Panc1 (cell line): ENCODE results near the gene RANGAP1. TPM values are rescaled to one million over a fixed set of nuclear protein-coding genes. Genes with fewer than 3 reads are reported as not detected.

Source experiments
- ATAC-seq: fragments of 200-7000 bp; cut with Tn5 transposase; 2 replicates; pipeline ENCODE4 v1.9.1; 2020; ENCODE audit warnings: mild to moderate bottlenecking, moderate library complexity
- BruUV-seq: library from RNA; stranded (reverse); fragments of 400-500 nt; replicated peaks from 2 replicates; lab custom pipeline; 2021; lab: Mats Ljungman, UMichigan
- CTCF ChIA-PET: fragments of 300-600 bp; sonication (Branson Sonifier 250); formaldehyde crosslinking; loops from one replicate; lab custom pipeline; 2022; ENCODE audit warnings: antibody characterized with exemption; lab: Charles Lee
- POLR2A ChIA-PET: fragments of 300-600 bp; sonication (Branson Sonifier 250); formaldehyde crosslinking; loops from one replicate; lab custom pipeline; 2022; ENCODE audit warnings: antibody characterized with exemption; lab: Charles Lee
- DNase-seq: peaks from one replicate; pipeline ENCODE4 v3.0.0-alpha.2; 2010; ENCODE audit warnings: low read depth, low spot score
- H3K27ac ChIP-seq: 2 replicates; pipeline ENCODE4 v1.5.1; 2011; ENCODE audit warnings: mild to moderate bottlenecking, low read length, inconsistent platforms
- H3K27me3 ChIP-seq: fragments of 200-500 bp; sonication (Bioruptor generic); 2 replicates; pipeline ENCODE4 v1.6.0; 2014; ENCODE audit warnings: low read length, inconsistent platforms; ENCODE audit not compliant: control insufficient read depth, insufficient read depth
- H3K36me3 ChIP-seq: fragments of 200-500 bp; sonication (Bioruptor generic); 2 replicates; pipeline ENCODE4 v1.5.1; 2014; ENCODE audit warnings: inconsistent platforms, mild to moderate bottlenecking, low read length, moderate library complexity; ENCODE audit not compliant: control insufficient read depth, insufficient read depth
- H3K4me1 ChIP-seq: 2 replicates; pipeline ENCODE4 v1.5.1; 2011; ENCODE audit warnings: inconsistent platforms, mild to moderate bottlenecking, low read length, moderate library complexity; ENCODE audit not compliant: control insufficient read depth, insufficient read depth
- H3K4me3 ChIP-seq, 2 experiments: 2 replicates each; pipeline ENCODE4 v1.5.1; 2011 to 2012; ENCODE audit warnings: low read depth in 2 of 2, low read length in 2 of 2, mild to moderate bottlenecking in 2 of 2, inconsistent platforms in 1 of 2, moderate library complexity in 1 of 2
- H3K9me3 ChIP-seq: fragments of 200-500 bp; sonication (Bioruptor generic); 2 replicates; pipeline ENCODE4 v1.5.1; 2014; ENCODE audit warnings: low read depth, mild to moderate bottlenecking, inconsistent platforms, low read length, moderate library complexity; ENCODE audit not compliant: control insufficient read depth, insufficient read depth
- CTCF ChIP-seq: fragments of 450-650 bp; IDR thresholded peaks from 2 replicates; pipeline ENCODE4 v1.5.1; 2017; ENCODE audit warnings: mild to moderate bottlenecking
- POLR2AphosphoS5 ChIP-seq: IDR thresholded peaks from 2 replicates; pipeline ENCODE4 v1.6.1; 2012; ENCODE audit warnings: mild to moderate bottlenecking, low read depth, low read length, moderate library complexity
- REST ChIP-seq, 2 experiments: IDR thresholded peaks; 2 replicates each; pipeline ENCODE4 v1.6.1; 2011 to 2012; ENCODE audit warnings: low read depth in 2 of 2, control low read depth in 1 of 2, low read length in 1 of 2, mild to moderate bottlenecking in 1 of 2, moderate library complexity in 1 of 2; ENCODE audit not compliant: insufficient read depth in 1 of 2
- SIN3A ChIP-seq: IDR thresholded peaks from 2 replicates; pipeline ENCODE4 v1.6.1; 2012; ENCODE audit warnings: low read depth, mild to moderate bottlenecking, low read length, moderate library complexity, borderline replicate concordance; ENCODE audit not compliant: insufficient read depth
- TCF7L2 ChIP-seq: IDR thresholded peaks from 2 replicates; pipeline ENCODE4 v1.6.1; 2011; ENCODE audit warnings: mild to moderate bottlenecking, low read depth, low read length, inconsistent platforms
- in situ Hi-C: cut with HindIII; loops from 2 replicates; pipeline ENCODE4 v1.10.0; 2016; ENCODE audit warnings: low sequenced_read_pairs, low pct_unique_long_range_greater_than_20kb
- intact Hi-C: fragments of 100-400 bp; cut with micrococcal nuclease; formaldehyde crosslinking; loops from one replicate; pipeline ENCODE4 v1.10.0; 2022; ENCODE audit not compliant: unreplicated experiment
- total RNA-seq: library from RNA; stranded (reverse); gene quantifications from one replicate; pipeline ENCODE4 v1.2.1, GENCODE V29; 2021; ENCODE audit not compliant: unreplicated experiment

RANGAP1 gene
- total RNA-seq, 1 experiment from 2014 or later = 140 TPM

- no peak for ATAC-seq
- Histone ChIP-seq H3K4me3 (no peak overlapping the region), H3K36me3 (no peaks in the 10 kb centered on the region), H3K9me3 (no peaks in the 10 kb centered on the region), H3K27me3 (no peaks in the 10 kb centered on the region), H3K27ac (peak overlapping the region; percentile 39), H3K4me1 (peaks cover 28% of the 10 kb centered on the region)
- CTCF ChIA-PET = no interaction called here
- intact Hi-C loops (no loop called here), in situ Hi-C loops (no loop called here)
- TF ChIP-seq REST (IDR thresholded peaks at IDR 0.05; ENCODE audit: insufficient read depth in 1 of 2, low read depth in 2 of 2, low read length in 1 of 2) (no peak), POLR2AphosphoS5 (no peak), CTCF (no peak), SIN3A (no peak), TCF7L2 (no peak)
- DNase-seq = no peak
- POLR2A ChIA-PET = interaction anchor here (0.7 kb wide), 1 partner anchor 34 kb away, joined by 5 read pairs; no protein-coding TSS in a partner anchor
- no TSS peak for BruUV-seq
Measured at GRCh38 chr22:41308054-41308453, 22.1 kb upstream of the RANGAP1 start.

- Histone ChIP-seq H3K9me3 (no peaks in the 10 kb centered on the region), H3K4me1 (peaks cover 30% of the 10 kb centered on the region), H3K36me3 (peaks cover 4% of the 10 kb centered on the region; the same call in 1 of the 2 replicates), H3K4me3 (no peak overlapping the region), H3K27ac (peak overlapping the region; percentile 69; the same call in 1 of the 2 replicates), H3K27me3 (no peaks in the 10 kb centered on the region)
- TF ChIP-seq CTCF = no peak
- TF ChIP-seq TCF7L2 = no peak
- no peak for TF ChIP-seq POLR2AphosphoS5
- no peak for TF ChIP-seq SIN3A
- no peak for TF ChIP-seq REST (IDR thresholded peaks at IDR 0.05; ENCODE audit: insufficient read depth in 1 of 2, low read depth in 2 of 2, low read length in 1 of 2)
- ChIA-PET CTCF (no interaction called here), POLR2A (interaction anchor here (0.7 kb wide), 1 partner anchor 79 kb away, joined by 4 read pairs; no protein-coding TSS in a partner anchor)
- ATAC-seq (peak; percentile 50), DNase-seq (no peak)
- in situ Hi-C loops (no loop called here), intact Hi-C loops (no loop called here)
- BruUV-seq = TSS peak; percentile 9
Measured at GRCh38 chr22:41305646-41306045, 19.7 kb upstream of the RANGAP1 start.
